Measurements from ENCODE around the gene KDM4C.

DNA sequence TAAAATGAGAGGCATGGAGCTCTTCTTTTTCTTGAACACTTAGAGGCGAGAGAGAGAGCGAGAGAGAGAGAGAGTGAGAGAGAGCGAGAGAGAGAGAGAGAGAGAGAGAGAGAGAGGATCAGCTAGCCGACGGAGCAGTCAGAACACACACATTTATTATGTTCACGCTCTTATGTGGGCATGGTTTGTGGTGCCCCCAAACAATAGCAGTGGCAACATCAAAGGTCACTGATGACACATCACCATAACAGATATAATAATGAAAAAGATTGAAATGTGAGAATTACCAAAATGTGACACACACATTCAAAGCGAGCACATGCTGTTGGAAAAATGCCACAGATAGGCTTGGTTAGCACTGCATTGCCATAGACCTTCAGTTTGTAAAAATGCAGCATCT lies 116.1 kb downstream of the KDM4C start:
- no peak for TF ChIP-seq EZH2 (IDR thresholded peaks at IDR 0.05)
- TF ChIP-seq POLR2AphosphoS5 (IDR thresholded peaks at IDR 0.05; ENCODE audit: borderline replicate concordance, low read depth, low read length): no peak

Data from SK-N-MC (cell line).